DOHH2 (cell line): Measurements from ENCODE around the gene KANK4.

Source experiments
- CTCF ChIP-seq: fragments of 200-600 bp; sonication (generic); IDR thresholded peaks from one replicate; pipeline ENCODE4 v1.5.1; 2014; ENCODE audit warnings: antibody characterized with exemption, mild to moderate bottlenecking, low read depth, low read length; ENCODE audit not compliant: poor library complexity, severe bottlenecking
- EZH2phosphoT487 ChIP-seq: fragments of 200-600 bp; sonication (generic); IDR thresholded peaks from 2 replicates; pipeline ENCODE4 v1.6.1; 2017; ENCODE audit warnings: borderline replicate concordance, mild to moderate bottlenecking, antibody characterized with exemption, low read length, moderate library complexity, mixed read lengths

DNA sequence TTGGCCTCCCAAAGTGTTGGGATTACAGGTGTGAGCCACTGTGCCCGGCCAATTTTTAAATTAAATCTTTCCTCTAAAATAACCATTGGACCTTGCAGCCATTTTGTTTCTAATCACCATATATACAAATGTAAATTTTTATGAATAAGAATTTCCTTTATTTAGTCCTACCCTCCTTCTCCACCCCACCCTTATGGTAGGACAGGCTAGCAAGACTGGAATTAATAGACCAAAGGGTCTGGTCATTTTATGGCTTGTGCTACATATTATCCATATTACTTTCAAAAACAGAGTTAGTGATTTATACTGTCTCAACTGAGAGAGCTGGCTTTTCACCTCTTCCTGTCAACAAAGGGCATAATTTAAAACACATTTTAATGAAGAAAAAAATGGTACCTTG, 98.1 kb downstream of the KANK4 start:
- TF ChIP-seq CTCF (no peak), EZH2phosphoT487 (no peak)
